Measurements from ENCODE around the gene MVB12B.

DNA sequence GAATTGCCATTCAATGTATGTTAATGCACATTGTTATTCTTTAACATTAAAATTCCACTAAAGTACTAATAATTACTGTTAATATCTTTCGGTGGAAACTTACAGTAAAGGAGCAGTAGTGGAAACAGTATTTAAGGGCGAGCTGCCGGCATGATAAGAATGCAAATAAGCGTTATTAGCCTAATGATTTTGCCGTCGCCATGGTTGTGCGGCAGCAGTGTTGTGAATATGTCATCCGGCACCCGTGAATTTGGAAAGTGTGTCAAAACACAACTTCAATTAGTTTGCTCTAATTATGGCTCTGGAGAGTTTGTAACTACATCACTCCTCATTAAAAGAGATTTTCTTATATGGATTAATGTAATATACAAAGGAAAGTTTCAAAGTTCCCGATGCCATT is 81.4 kb downstream of the MVB12B start:
- TF ChIP-seq POLR2A (IDR thresholded peaks at IDR 0.05; ENCODE audit: borderline replicate concordance, extremely low read depth, insufficient read depth, insufficient read length) = no peak
- TF ChIP-seq ZNF274 (IDR thresholded peaks at IDR 0.05; ENCODE audit: low read depth, low read length) = no peak
- TF ChIP-seq SP1 (IDR thresholded peaks at IDR 0.05; ENCODE audit: low read depth) = no peak
- TF ChIP-seq, protein P1, sequence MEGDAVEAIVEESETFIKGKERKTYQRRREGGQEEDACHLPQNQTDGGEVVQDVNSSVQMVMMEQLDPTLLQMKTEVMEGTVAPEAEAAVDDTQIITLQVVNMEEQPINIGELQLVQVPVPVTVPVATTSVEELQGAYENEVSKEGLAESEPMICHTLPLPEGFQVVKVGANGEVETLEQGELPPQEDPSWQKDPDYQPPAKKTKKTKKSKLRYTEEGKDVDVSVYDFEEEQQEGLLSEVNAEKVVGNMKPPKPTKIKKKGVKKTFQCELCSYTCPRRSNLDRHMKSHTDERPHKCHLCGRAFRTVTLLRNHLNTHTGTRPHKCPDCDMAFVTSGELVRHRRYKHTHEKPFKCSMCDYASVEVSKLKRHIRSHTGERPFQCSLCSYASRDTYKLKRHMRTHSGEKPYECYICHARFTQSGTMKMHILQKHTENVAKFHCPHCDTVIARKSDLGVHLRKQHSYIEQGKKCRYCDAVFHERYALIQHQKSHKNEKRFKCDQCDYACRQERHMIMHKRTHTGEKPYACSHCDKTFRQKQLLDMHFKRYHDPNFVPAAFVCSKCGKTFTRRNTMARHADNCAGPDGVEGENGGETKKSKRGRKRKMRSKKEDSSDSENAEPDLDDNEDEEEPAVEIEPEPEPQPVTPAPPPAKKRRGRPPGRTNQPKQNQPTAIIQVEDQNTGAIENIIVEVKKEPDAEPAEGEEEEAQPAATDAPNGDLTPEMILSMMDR (IDR thresholded peaks at IDR 0.05 in 2 of 3, conservative IDR thresholded peaks at IDR 0.05 in 1 of 3; ENCODE audit: borderline replicate concordance in 1 of 3, insufficient read depth in 1 of 3, low read depth in 2 of 3, low read length in 2 of 3) = no peak
- TF ChIP-seq RAD21 (IDR thresholded peaks at IDR 0.05; ENCODE audit: low read depth) = no peak
- no peak for TF ChIP-seq ZBTB33 (IDR thresholded peaks at IDR 0.05; ENCODE audit: extremely low read depth, insufficient replicate concordance, low read length)

Data from HCT116 (cell line).